GM15510 (cell line): ENCODE measurements around the gene ITGB5.

Source experiments
- POLR2A ChIP-seq: IDR thresholded peaks from 3 replicates; pipeline ENCODE4 v1.6.1; 2011; ENCODE audit warnings: borderline replicate concordance; ENCODE audit not compliant: insufficient read length; ENCODE audit errors: extremely low read depth

ITGB5 gene

DNA sequence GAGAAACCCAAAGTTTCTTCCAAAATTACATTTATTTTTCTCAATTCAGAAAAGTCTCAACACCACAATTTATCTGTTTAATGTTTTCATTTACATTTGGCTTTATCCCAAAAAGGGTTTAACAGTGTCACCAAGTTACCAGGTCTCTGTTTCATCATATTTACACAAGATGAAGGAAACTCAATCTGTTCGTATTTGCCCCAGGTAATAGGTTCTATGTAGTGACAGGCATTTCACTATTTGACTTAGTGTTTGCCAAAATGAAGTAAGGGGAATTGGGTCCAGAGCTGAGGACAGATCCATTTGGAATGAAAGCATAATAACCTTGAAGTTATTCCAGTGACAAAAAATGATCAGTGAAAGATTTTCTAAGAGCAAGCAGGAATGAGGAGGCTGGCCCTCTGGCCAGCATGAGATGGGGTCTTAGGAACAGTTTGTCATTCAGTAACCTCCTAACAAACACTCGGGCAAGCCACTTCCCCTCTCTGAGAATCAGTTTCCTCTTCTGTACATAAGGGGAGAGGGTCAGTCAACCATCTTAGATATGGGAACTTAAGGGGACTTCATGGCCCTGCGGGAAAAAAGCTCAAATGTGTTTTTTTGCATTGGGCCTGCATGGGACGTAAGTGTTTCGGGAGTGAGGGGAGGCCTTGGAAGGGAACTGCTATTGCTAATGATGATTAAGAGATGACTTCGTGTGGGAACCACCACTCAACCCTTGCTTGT is 125.1 kb downstream of the ITGB5 start:
- no peak for TF ChIP-seq POLR2A

DNA sequence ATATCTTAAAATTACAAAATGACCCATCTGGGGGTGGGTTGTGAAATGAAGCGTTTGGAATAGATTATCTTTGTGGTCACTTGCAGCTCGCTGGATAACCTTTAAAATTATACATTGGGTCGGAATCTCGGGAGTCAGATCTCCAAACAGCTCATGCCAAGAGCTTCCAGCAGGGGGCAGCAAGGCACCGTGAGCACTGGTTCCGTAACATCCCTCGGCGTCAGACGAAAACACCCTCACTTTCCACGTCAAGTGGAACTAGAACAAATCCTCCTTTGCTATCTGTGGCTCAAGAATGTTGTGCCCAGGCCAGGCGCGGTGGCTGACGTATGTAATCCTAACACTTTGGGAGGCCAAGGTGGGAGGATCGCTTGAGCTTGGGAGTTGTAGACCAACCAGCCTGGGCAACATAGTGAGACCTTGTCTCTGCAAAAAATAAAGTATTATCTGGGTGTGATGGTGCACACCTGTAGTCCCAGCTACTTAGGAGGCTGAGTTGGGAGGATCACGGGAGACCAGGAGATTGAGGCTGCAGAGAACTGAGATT is 125.8 kb downstream of the ITGB5 start:
- no peak for TF ChIP-seq POLR2A

DNA sequence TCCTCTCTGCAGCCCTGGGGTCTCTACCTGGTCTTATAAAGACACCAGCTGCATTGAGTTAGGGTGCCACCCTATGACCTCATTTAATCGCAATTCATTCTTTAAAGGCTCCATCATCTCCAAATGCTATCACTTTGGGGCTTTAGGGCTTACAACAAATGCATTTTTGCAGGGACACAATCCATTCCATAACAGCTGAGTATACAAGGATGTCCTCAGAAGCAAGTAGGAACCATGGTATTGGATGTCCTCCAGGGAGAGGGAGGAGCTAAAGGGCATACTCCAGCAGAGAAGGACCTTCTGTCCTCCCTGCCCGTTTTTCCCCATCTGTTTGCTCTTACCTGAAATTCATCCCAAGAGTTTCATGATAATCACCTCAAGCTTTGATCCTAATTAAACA is 126.6 kb downstream of the ITGB5 start:
- no peak for TF ChIP-seq POLR2A

DNA sequence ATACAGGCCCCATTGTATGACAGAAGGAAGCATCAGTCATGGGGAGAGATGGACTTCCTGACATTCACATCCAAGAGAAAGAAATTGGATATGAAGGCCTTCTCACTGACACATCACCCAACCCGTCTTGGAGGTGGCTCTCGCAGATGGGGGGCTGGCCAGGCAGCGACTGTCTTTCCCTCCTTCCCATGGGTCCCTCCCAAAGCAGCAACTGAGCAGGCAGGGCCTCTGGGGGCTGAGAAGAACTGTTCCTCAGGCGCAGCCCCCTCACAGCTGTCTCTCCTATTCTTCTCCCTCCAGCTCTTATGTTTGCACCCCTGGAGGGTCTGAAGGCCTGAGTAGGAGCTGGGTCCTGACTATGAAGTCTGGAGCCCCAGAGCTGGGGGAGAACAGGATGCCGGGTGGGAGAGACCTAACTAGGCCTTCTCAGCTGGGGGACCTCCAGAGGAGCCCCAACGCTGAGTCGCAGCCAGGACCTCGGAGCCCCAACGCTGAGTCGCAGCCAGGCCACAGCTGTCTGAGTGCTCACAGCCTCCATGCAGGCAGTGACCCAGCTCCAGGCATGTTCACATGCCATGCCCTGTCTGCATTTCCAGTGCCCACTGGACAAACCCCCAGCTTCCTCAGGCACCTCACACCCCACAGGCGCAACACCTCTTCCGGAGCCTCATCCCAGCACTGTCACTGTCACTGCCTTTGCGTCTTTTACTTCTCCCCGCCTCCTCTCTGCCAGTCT is 127.3 kb downstream of the ITGB5 start:
- TF ChIP-seq POLR2A, result no peak

DNA sequence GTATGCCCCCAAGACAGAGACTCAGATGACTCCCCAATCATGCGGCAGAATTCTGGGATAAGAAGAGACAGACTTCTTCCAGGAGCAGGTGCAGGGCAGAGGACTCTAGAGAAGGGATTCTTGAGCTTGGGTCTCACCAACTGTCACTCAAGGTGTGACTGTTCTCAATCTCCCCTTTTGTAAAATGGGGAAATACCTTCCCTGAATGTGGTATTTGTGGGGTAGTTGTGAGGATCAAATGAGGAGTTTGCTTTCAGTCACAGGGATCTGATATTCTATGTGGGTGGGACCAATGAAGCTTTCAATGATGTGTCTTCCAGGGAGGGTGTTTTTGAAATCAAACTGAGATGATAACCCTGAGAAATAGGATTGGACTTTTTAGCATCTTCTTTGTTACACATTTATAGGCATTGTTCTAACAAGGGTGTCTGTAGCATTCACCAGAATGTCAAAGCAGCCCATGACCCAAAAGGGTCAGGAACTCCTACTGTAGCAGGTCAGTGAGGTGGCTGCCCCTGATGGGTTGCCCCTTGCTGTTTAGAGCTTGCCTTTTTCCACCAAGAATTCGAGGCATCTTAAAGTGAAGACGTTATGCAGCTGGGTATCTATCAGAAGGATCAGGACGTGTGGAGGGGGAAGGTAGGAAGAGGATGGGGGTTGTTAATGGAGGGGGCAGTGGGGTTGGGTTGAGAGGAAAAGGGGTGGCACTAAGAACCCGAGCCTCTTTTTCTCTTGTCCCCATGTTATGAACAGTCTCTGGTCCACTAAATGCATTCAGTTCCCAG is 128.1 kb downstream of the ITGB5 start:
- TF ChIP-seq POLR2A, result no peak

DNA sequence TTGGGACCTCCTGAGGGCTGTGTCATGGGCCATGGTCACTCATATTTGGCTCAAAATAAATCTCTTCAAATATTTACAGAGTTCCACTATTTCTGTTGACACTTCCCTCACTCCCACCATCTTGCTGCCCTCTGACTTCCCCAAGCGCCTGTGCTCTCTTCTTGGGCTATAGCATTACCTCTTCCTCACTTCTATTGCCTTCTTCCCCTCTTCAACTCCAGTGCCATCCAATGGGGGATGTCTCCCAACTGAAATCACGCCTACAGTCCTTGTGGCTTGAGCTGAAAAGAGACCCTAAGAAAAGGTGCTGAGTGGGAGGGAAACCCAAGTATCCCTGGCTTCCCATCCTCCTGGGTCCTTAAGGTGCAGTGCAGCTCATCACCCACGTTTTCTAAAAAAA is 135.1 kb downstream of the ITGB5 start:
- no peak for TF ChIP-seq POLR2A

DNA sequence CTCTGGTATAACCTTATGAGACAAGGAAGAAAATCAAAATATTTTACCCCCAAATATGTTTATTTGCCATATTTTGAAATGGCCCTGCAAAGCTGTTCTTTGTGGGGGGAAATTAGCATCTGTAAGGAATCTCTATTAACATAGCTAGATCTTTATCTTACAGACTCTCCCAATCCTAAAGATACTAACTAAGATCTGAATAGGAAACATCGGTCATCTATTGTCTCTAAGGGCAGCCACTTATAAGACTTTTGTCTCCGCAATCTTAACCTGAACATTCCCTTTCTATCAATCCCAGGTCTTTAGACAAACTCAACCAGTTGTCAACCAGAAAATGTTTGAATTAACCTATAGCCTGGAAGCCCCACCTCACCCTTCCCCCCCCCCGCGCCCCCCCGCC is 135.7 kb downstream of the ITGB5 start:
- TF ChIP-seq POLR2A, result no peak

DNA sequence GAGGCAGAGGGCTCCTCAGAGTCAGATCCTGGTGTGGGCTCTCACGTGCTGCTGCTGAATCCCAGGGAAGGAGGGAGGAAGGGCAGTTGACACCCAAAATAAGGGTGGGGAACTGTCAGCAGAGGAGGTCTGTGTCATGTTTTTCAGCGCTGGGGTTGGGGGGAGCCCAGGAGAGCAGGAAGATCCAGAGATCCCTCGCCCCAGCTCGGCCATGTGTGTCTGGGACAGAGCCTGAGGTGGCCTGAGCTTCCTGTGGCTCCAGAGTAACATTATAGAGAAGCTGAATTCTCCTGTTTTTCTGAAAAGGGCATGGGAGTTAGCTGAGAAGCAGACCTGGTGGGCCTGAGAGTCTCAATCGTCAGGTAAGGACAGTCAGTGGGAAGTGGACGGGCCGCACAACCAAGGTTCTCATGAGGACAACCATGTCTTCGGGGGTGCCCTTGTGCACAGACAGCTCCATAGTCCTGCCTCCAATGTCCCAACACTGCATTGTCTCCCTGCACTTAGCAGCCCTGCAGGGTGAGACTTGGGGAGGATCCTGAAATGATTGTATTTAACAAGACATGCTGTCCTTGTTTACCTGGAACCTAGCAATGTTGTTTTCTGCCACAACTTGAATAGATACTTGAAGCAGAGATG is 138.5 kb downstream of the ITGB5 start:
- TF ChIP-seq POLR2A, result no peak

DNA sequence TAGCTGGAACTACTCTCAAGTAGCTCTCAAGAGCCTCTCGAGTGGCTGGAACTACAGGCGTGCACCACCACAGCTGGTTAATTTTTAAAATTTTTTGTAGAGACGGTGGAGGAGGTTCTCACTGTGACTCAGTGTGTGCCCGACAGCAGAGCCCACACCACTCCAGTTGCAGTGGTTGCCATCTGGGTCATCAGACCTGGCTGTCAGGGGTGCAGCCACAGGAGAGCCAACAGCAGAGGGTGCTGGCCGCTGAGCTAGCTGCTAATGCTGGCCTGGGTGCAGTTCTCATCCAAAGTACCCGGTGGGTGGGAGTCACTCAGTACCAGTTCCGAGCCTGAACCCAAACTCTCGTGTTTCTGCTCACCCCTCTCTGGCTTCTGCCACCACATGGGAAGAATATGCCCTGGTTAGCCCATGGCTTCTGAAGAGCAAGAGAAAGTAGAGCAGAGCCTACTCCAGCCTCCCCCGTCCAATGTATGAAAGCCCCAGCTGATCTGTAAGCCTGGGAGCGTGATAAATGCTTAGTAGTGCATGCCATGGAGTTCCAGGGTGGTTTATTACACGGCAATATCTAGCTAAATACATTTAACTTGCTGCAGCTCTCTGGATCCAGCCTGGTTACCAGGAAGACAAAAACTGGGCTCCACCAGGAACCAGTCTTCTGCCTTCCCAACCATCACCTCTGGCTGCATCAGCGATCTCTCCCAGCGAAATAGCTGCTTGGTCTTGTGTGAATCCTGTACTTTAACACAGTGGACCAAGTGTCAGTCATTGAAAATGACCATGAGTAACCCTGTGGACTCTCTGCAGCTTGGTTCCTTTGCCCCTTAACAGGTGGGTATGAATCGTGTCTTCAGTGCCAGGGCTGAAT is 139.8 kb downstream of the ITGB5 start:
- TF ChIP-seq POLR2A, result no peak

DNA sequence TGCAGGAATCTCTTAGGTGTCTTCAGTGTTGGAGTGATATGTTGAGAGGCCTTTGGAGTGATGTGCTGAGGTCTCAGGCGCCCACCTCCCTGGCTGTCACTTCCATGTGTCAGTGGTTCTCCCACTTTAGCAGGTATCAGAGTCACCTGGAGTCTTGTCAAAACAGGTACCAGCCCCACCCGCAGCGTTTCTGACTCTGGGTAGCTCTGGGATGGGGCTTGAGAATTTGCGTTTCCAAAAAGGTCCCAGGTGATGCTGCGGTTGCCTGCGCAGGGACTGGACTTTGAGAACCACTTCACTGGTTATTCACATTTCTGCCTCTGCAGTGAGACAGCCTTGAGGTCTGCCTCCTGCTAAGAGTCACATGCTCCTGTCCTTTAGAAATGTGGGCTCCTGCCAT is 141.4 kb downstream of the ITGB5 start:
- TF ChIP-seq POLR2A, result no peak

DNA sequence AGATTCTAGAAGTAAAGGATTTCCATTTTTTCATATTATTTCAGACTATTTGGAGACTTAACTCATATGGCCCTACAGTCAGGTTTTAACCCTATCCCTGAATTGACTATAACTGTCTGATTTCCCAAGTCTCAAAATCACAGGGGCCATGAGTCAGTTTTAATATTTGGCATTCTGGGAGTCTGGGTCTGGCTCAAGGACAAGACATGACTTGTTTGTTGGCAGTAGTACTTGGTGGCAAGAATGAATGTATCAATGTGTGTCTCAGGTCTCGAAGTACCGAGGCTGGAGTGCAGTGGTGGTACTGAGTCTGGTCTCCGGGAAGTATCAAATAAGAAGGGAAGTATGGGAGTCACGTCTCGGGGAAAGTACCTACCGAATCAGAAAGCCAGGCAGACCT is 146.1 kb downstream of the ITGB5 start:
- TF ChIP-seq POLR2A, result no peak

DNA sequence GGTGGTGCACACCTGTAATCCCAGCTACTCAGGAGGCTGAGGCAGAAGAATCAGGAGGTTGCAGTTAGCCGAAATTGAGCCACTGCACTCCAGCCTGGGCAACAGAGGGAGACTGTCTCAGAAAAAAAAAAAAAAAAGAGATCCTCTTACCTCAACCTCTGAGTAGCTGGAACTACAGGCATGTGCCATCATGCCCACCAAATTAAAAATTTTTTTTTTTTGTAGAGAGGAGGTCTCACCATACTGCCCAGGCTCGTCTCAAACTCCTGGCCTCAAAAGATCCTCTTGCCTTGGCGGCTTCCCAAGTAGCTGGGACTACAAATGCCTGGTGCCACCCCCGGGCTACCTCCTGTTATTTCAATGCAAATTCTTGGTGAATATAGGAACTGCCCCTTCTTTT is 155.4 kb downstream of the ITGB5 start:
- TF ChIP-seq POLR2A, result no peak

DNA sequence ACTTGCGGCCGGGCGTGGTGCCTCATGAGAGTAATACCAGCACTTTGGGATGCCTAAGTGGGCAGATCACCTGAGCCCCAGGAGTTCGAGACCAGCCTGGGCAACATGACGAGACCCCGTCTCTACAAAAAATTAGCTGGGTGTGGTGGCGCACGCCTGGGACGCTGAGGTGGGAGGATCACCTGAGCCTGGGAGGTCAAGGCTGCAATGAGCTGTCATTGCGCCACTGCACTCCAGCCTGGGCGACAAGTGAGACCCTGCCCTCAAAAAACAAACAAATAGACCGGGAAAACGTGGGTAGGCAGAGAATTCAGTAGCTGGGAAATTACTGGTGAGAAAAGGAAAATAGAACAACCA is 156.2 kb downstream of the ITGB5 start:
- TF ChIP-seq POLR2A, result no peak

DNA sequence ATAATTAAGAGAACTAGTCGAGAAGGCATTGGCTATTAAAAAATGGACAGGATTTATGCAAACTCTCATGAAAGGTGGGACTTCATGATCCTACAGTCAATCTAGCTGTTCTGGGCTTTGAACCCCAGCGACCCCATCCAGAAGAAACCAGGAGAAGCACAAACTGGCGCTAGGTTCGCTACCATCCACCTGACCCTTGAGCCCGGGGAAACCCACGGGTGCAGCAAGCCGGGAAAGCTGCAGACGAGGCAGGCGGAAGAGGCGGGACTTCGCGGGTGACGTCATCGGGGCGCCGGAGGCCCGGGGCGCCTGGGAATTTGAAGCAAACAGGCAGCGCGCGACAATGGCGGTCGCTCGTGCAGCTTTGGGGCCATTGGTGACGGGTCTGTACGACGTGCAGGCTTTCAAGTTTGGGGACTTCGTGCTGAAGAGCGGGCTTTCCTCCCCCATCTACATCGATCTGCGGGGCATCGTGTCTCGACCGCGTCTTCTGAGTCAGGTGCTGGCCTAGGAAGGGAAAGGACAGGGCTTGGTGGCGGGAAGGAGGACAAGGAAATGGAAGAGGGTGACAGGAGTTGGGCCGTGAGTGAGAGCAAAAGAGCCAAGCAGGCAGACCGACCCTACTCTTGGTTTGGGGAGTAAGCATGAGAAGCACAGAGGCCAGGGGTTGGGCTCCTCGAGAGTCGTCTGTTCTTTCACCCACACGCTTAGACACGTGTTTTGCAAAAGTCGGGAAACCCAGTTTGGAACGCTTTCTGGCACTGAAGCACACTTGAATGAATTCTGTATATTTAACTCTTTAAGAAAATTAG is 156.8 kb downstream of the ITGB5 start, which contains the start of gene UMPS:
TSS of gene UMPS (plus strand) at position 324 of the 812 bp plus-strand sequence. CDS start at position 344, 20 bp downstream.
- TF ChIP-seq POLR2A, result peak; percentile 94

DNA sequence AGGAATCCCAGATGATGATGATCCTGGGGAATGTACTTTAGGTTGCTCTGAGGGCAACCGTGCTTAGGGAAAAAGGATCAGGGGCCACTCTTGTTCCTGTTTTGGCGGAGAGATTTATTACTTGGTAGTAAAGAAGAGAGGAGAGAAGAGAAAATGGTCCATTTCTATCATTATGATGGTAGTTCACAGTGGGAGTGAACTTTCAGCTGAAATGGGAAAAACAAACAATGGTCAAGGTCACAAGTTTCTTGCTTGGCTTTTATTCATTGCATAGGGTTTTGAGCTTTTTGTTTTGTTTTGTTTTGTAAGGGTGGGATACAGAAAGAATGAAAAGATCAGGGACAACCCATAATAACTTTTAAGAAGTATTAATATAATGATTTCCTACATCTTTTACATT is 164.6 kb downstream of the ITGB5 start:
- TF ChIP-seq POLR2A, result no peak
